Fibroblast of pulmonary artery (primary cell): ENCODE measurements around the gene TMEM132D.
A peak's percentile ranks its signal among the peaks of the same experiment; 100 is the strongest.
"Not testable (repeated sequence)": the region's sequence is repeated elsewhere in the genome, so short reads cannot be mapped to it uniquely, and the experiment has no call there.

Source experiments
- DNase-seq: peaks from one replicate; pipeline ENCODE4 v3.0.0-alpha.2; 2010; ENCODE audit warnings: low read depth
- H3K4me3 ChIP-seq: replicated peaks from 2 replicates; pipeline ENCODE4 v1.5.1; 2011; ENCODE audit warnings: low read depth, mild to moderate bottlenecking, control low read depth, low read length, moderate library complexity
- TF ChIP-seq, protein P1 (sequence below): IDR thresholded peaks from 2 replicates; pipeline ENCODE4 v1.5.1; 2011; ENCODE audit warnings: mild to moderate bottlenecking, control low read depth, low read length, inconsistent platforms; ENCODE audit errors: missing control alignments

The TMEM132D gene

DNA sequence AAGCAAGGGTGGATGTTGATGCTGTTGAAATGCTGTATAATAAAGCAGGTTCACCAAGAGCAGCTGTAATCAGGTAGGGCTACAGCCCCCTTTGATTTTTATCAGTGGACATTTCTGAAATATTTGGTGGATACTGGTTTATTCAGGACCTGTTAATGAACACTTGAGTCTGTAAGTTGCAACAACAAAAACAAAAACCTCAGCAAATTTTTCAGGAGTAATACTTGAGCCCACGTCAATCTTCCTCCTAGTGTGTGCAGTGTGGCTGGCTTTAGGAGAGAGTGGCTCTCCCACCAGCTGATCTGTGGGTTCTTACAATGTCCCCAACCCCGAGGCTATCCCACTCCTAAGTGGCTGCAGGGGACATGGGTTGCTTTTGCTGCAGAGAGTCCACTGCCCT is 702.8 kb downstream of the TMEM132D start:
- no peak for DNase-seq
- no peak overlapping the region for H3K4me3 ChIP-seq
- TF ChIP-seq, protein P1, sequence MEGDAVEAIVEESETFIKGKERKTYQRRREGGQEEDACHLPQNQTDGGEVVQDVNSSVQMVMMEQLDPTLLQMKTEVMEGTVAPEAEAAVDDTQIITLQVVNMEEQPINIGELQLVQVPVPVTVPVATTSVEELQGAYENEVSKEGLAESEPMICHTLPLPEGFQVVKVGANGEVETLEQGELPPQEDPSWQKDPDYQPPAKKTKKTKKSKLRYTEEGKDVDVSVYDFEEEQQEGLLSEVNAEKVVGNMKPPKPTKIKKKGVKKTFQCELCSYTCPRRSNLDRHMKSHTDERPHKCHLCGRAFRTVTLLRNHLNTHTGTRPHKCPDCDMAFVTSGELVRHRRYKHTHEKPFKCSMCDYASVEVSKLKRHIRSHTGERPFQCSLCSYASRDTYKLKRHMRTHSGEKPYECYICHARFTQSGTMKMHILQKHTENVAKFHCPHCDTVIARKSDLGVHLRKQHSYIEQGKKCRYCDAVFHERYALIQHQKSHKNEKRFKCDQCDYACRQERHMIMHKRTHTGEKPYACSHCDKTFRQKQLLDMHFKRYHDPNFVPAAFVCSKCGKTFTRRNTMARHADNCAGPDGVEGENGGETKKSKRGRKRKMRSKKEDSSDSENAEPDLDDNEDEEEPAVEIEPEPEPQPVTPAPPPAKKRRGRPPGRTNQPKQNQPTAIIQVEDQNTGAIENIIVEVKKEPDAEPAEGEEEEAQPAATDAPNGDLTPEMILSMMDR = no peak

DNA sequence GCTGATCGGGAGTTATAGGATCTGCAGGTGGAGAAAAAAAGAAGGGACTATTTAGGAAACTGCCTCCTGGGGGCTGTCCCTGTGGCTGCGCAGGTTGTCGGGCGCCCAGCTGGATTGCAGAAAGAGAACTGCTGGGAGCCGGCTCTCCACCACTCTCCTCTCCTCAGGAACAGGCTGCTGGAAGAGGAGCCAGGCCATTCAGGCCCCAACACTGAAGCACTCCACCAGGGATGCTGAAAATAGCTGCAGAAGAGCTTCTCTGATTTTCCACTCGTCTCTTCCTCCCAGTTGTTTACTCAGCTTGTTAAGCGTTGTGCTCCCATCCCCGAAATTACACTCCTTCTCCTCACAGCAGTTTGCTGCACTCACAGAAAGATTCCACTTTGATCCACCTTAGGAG is 703.2 kb downstream of the TMEM132D start:
- no peak for DNase-seq
- TF ChIP-seq, protein P1 = no peak
- no peak overlapping the region for H3K4me3 ChIP-seq

DNA sequence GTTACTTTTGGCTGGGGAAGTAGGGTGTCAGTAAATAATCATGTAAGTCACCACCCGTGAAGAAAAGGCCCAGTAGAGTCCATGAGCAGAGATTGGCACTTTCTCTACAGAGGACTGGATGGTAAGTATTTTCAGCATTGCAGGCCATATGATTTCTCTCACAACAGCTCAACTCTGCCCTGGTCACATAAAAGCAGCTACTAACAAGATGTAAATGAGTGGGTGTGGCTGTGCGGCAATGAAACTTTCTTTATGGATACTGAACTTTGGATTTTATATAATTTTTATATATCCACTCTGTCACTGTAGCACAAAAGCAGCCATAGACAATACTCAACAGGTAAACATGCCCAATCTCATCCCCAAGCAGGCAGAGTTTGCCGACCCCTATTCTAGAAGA is 706.9 kb downstream of the TMEM132D start:
- TF ChIP-seq, protein P1 = no peak
- no peak for DNase-seq
- H3K4me3 ChIP-seq = no peak overlapping the region

DNA sequence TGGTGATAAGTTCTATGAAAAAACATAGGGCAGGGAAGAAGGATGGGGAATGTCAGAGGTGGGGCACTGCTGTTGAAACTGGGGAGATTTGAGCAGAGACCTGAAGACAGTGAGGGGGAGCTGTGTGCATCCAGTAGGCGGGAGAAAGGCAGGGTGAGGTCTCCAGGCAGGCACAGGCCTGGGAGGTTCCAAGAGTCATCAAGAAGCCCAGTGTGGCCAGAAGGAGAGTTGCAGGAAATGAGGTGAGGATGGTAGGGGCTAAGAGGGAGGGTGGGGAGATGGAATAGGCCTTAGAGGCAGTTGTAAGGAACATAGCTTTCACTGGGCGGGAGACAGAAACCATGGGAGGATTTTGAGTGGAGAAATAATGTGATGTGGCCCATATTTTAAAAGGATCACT is 708.7 kb downstream of the TMEM132D start:
- TF ChIP-seq, protein P1 = no peak
- no peak overlapping the region for H3K4me3 ChIP-seq
- no peak for DNase-seq

DNA sequence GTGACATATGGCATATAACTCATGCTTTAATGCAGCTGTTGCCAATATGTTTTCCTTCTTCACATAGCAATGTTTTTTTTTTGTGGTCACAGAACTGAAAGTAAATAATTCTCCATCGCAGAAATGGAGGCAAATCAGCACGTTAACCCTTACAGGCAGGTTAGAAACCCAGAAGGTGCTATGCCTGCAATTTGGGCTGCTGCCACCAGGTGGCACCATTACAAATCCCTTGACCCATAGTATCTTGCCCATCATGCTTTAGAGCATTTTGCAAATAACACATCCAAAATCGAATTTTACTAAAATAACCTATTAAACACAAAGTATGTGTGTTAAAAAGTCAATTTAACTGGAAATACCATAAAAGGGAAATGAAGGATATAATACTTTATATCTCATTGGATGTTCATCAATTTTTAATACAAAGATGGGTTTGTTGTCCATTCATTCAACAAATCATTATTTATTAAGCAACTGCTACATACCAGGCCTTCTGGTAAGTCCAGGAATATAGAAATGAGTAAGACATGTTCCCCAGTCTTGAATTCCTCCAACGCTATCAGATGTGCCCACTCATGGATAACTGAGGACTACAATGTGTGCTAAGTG is 710.5 kb downstream of the TMEM132D start:
- no peak for DNase-seq
- TF ChIP-seq, protein P1 = peak; percentile 52
- H3K4me3 ChIP-seq = no peak overlapping the region

DNA sequence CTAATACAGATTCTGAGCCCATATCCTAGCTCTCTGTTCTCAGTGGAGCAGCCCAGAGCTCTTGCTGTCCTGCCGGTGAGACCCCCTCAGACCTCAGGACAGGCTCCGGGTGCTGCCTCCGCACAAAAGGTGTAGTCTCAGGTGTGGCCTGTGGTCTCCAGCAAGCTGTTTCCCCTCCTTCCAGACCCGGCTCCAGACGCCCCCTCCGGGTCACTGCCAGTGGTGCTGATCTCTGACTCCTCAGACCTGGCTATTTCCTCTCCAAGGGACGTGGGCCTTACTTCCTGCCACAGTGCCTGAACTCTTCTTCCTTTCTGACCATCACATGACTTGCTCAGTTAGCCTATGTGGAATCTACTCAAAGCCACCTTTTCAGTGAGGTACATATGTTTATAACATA is 713.0 kb downstream of the TMEM132D start:
- H3K4me3 ChIP-seq = no peak overlapping the region
- no peak for DNase-seq
- TF ChIP-seq, protein P1 = no peak

DNA sequence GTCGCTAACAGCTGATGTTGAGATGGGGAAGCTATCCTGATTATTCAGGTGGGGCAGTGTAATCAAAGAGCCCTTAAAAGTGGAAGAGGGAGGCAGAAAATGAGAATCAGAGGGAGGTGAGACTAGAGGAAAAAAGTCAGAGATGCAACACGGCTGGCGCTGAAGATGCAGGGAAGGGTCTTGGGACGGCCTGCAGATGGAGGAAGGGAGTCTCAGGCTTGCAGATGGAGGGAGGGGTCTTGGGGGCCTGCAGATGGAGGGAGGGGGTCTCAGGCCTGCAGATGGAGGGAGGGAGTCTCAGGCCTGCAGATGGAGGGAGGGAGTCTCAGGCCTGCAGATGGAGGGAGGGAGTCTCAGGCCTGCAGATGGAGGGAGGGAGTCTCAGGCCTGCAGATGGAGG is 713.9 kb downstream of the TMEM132D start:
- not testable (repeated sequence) for DNase-seq, H3K4me3 ChIP-seq
